AG20443 (cell line): ENCODE measurements around the gene CCL21.

Source experiments
- DNase-seq: peaks from one replicate; pipeline ENCODE4 v3.0.0; 2012; ENCODE audit warnings: low spot score, mixed read lengths

CCL21 gene

GRCh38 chr9:34669809-34670562, 40.0 kb downstream of the CCL21 start:
- no peak for DNase-seq

- DNase-seq, result peak; percentile 97
Measured at GRCh38 chr9:34665381-34666250, 44.3 kb downstream of the CCL21 start.

DNA sequence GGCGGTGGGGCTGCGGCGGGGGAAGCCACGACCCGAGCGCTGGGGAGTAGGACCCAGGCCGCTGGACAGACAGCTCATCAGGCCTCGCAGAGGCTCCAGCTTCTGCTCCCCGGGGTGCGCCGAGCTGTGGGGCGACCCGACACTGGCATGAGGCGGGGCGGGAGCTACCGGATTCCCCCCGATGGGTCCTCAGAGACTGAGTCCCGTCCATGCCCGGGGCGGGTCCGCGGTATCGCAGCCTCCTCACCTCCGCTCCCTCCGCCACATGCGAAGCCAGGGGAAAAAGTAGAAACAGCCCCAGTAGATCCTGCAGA, 44.9 kb downstream of the CCL21 start:
- DNase-seq, result no peak

DNA sequence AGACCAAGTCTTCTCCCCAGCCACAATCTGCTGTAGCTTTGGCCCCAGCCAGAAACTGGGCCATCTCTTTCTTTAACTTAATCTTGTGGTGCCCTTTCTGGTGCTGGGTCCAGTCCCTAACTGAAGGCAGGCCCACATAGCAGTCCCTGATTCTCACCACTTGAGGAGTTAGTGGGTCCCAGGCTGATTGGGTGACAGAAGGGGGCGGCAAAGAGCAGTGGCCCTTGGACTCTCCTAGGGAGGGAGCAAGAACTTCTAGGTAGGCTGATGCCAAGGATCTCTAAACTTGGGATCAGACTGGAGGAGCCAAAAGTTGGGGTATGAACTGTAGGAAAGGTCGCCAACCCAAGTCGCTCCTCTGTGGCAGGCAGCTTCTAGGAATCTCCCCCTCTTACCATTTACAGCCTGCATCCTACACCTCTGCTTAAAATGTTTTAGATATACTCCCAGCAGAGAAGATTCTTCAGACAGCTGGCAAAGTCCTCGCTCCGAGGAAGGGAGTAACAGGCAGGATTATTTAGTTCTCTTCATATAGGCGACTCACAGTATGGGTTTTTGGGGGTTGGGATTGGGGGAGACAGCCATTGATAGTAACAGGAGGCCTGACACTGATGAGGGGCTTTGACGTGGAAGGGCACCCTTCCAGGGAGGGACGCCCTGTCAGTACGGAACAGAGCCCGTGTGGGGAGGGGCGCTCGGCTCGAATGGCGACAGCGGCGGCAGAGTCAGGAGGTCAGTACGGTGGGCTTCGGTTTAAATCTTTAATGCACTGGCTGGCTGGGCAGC, 45.5 kb downstream of the CCL21 start:
- peak; percentile 84 for DNase-seq

DNA sequence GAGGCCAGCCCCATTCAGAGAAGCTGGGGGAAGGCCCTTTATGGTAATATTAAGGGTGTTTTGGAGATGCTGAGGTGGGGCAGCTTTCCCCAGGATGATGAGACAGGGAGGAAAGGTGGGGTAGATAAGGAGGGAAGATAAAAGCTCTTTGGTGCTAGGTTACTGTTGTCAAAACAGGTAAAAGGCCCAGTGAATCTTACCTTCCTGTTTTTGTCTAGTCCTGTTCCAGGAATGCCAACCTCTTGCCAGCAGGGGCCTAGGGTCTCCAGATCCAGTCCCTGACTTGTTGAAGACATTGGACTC, 46.7 kb downstream of the CCL21 start:
- DNase-seq, result no peak

DNA sequence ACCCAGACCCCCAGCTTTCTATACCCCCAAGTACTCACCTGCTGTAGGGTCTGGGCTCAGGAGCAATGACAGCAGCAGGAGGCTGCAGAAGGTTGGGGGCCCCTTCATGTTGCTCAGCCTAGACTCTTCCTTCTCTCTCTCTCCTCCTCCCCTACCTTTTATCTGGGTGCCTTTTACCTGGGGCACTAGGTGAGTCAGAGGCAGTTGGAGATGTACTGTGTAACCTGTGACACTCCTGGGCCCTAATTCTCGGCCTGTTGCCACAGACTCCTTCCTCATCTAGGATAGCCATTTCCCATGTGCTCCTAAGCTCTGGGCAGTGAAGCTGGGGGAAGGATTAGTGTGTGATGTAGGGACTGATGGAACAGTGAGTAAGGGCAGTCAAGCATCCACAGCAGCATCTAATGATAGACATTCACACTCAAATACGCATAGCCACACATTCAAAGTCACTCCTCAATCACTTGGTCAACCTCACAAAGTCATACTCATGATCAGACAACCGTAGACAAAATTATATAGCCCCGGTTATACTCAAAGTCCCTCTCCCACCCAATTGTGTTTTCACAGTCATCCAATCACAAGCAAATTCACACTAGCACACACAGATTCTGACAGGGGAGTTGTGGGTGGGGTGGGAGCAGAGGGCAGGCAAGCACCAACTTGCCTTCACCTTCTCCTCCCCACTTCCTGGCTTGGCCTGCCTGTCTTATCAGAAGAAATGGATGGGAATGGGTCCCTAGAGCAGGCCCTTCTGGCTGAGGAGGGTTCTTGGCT, 47.2 kb downstream of the CCL21 start, which contains the start of gene CCL27:
TSS of gene CCL27 (minus strand) at position 132 of the 777 bp plus-strand sequence. CDS start at position 108, 24 bp downstream.
- DNase-seq, result no peak

DNA sequence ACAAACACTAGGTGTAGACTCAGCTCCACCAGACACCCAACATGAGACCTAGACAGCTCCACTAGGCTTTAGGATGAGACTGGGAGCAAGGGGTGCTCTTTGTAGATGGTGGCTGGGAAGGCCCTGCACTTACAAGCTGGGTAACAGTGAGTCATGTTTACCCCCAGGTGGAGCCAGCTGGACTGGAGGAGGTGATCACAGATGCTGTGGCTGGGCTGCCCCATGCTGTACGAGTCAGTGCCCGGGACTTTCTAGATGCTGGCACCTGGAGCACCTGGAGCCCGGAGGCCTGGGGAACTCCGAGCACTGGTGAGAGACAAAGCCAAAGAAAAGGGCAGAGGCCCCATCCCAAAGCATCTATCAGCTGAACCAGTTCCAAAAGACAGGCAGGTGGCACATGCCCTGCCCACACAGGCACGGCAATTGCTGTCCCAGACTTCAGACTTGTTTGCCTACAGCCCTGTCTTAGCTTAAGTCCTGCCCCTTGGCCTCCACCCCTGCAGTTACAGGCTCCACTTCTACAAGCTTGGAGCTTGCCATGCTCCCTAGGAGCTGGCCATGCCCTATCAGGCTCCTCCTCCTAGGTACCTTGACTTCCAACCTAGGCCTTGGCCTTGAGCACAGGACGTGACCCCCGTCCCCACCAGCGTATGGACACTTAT, 50.2 kb downstream of the CCL21 start:
- no peak for DNase-seq
